HCT116 (cell line): ENCODE data around the gene GOLT1A. TPM values are rescaled to one million over a fixed set of nuclear protein-coding genes. Genes with fewer than 3 reads are reported as not detected.
A peak's percentile ranks its signal among the peaks of the same experiment; 100 is the strongest.

Experiments used
- ATAC-seq: fragments of 200-7000 bp; cut with Tn5 transposase; 2 replicates; pipeline ENCODE4 v1.9.1; 2020; ENCODE audit warnings: mild to moderate bottlenecking, moderate library complexity
- BruUV-seq: library from RNA; stranded (reverse); fragments of 400-500 nt; replicated peaks from 2 replicates; lab custom pipeline; 2021; lab: Mats Ljungman, UMichigan
- CTCF ChIA-PET: fragments of 300-600 bp; sonication (Branson Sonifier 250); formaldehyde crosslinking; loops from one replicate; lab custom pipeline; 2021; ENCODE audit warnings: antibody characterized with exemption; lab: Charles Lee
- POLR2A ChIA-PET: fragments of 300-600, 350-600 bp; sonication (Branson Sonifier 250); formaldehyde crosslinking; loops from one replicate; lab custom pipeline; 2021; ENCODE audit warnings: antibody characterized with exemption; lab: Charles Lee
- RAD21 ChIA-PET, 2 experiments: fragments of 300-600 bp; sonication (Branson Sonifier 250); formaldehyde crosslinking; loops; one replicate each; lab custom pipeline; 2023; ENCODE audit warnings: low total read pairs in 2 of 2; ENCODE audit not compliant: uncharacterized antibody in 2 of 2, unreplicated experiment in 2 of 2, low non-redundant PET in 1 of 2; lab: Charles Lee
- DNase-seq: peaks from one replicate; pipeline ENCODE4 v3.0.0-alpha.2; 2010; ENCODE audit warnings: low read depth, low spot score
- H2AFZ ChIP-seq: fragments of 200-600 bp; shearing (Covaris generic), sonication (generic); 2 replicates; pipeline ENCODE4 v1.6.1; 2017; ENCODE audit warnings: low read depth, mixed run types, mixed read lengths, antibody characterized with exemption, low read length; ENCODE audit not compliant: poor library complexity, severe bottlenecking
- H3K27ac ChIP-seq: 2 replicates; pipeline ENCODE4 v1.5.1; 2012; ENCODE audit warnings: low read depth, low read length
- H3K27me3 ChIP-seq: fragments of 200-600 bp; sonication (generic); 2 replicates; pipeline ENCODE4 v1.6.1; 2016; ENCODE audit warnings: mixed run types, low read length, mixed read lengths; ENCODE audit not compliant: insufficient read depth
- H3K36me3 ChIP-seq, 2 experiments: fragments of 200-500 bp in 1 of 2; fragments of 200-600 bp in 1 of 2; sonication (Bioruptor generic) in 1 of 2; sonication (generic) in 1 of 2; 2 replicates each; pipeline versions ENCODE4 v1.5.1 to v1.6.1; 2014 to 2016; ENCODE audit warnings: low read length in 2 of 2, inconsistent platforms in 1 of 2, mixed read lengths in 1 of 2, mixed run types in 1 of 2; ENCODE audit not compliant: insufficient read depth in 2 of 2, control insufficient read depth in 1 of 2
- H3K4me1 ChIP-seq, 2 experiments: fragments of 200-600 bp in 1 of 2; sonication (generic) in 1 of 2; 2 replicates each; pipeline versions ENCODE4 v1.5.1 to v1.6.1; 2012 to 2017; ENCODE audit warnings: low read length in 2 of 2, inconsistent platforms in 1 of 2, mild to moderate bottlenecking in 1 of 2, mixed read lengths in 1 of 2, mixed run types in 1 of 2, moderate library complexity in 1 of 2; ENCODE audit not compliant: insufficient read depth in 2 of 2, control insufficient read depth in 1 of 2
- H3K4me2 ChIP-seq: fragments of 200-600 bp; sonication (generic); 2 replicates; pipeline ENCODE4 v1.6.1; 2017; ENCODE audit warnings: mixed run types, low read length, mixed read lengths
- H3K4me3 ChIP-seq, 2 experiments: fragments of 200-600 bp in 1 of 2; sonication (generic) in 1 of 2; replicated peaks in 1 of 2; 2 replicates each; pipeline ENCODE4 v1.5.1; 2011 to 2016; ENCODE audit warnings: low read length in 2 of 2, control low read depth in 1 of 2, low read depth in 1 of 2, mild to moderate bottlenecking in 1 of 2, mixed read lengths in 1 of 2, mixed run types in 1 of 2
- H3K79me2 ChIP-seq: fragments of 200-600 bp; sonication (generic); 2 replicates; pipeline ENCODE4 v1.6.1; 2017; ENCODE audit warnings: mild to moderate bottlenecking, mixed run types, low read length, moderate library complexity, mixed read lengths; ENCODE audit not compliant: insufficient read depth
- H3K9ac ChIP-seq: fragments of 200-600 bp; sonication (generic); 2 replicates; pipeline ENCODE4 v1.6.1; 2016; ENCODE audit warnings: low read length, mixed read lengths
- H3K9me2 ChIP-seq: fragments of 200-600 bp; sonication (generic), shearing (Covaris generic); 2 replicates; pipeline ENCODE4 v1.6.1; 2017; ENCODE audit warnings: mixed run types, mild to moderate bottlenecking, moderate library complexity; ENCODE audit not compliant: insufficient read depth
- H3K9me3 ChIP-seq, 2 experiments: fragments of 200-500 bp in 1 of 2; fragments of 200-600 bp in 1 of 2; sonication (Bioruptor generic) in 1 of 2; sonication (generic) in 1 of 2; 2 replicates each; pipeline ENCODE4 v1.6.1; 2014 to 2017; ENCODE audit warnings: low read length in 2 of 2, mixed read lengths in 2 of 2, inconsistent platforms in 1 of 2, low read depth in 1 of 2, mild to moderate bottlenecking in 1 of 2, mixed run types in 1 of 2, moderate library complexity in 1 of 2; ENCODE audit not compliant: control insufficient read depth in 1 of 2, insufficient read depth in 1 of 2
- H4K20me1 ChIP-seq: fragments of 200-600 bp; sonication (generic), shearing (Covaris generic); 2 replicates; pipeline ENCODE4 v1.6.1; 2017; ENCODE audit warnings: mixed run types, mild to moderate bottlenecking, moderate library complexity; ENCODE audit not compliant: insufficient read depth
- CTCF ChIP-seq, 3 experiments: fragments of 200-600 bp in 1 of 3; sonication (generic) in 1 of 3; IDR thresholded peaks in 2 of 3; conservative IDR thresholded peaks in 1 of 3; 2 replicates each; pipeline ENCODE4 v1.5.1; 2012 to 2017; ENCODE audit warnings: low read depth in 2 of 3, low read length in 2 of 3, antibody characterized with exemption in 1 of 3, borderline replicate concordance in 1 of 3, control low read depth in 1 of 3, mild to moderate bottlenecking in 1 of 3, mixed read lengths in 1 of 3, mixed run types in 1 of 3, moderate library complexity in 1 of 3; ENCODE audit not compliant: insufficient read depth in 1 of 3
- EGR1 ChIP-seq: IDR thresholded peaks from 2 replicates; pipeline ENCODE4 v1.6.1; 2012; ENCODE audit warnings: low read depth
- JUND ChIP-seq: IDR thresholded peaks from 2 replicates; pipeline ENCODE4 v1.6.1; 2012
- POLR2A ChIP-seq: IDR thresholded peaks from 2 replicates; pipeline ENCODE4 v1.7.0; 2011; ENCODE audit warnings: borderline replicate concordance; ENCODE audit not compliant: insufficient read depth, insufficient read length; ENCODE audit errors: extremely low read depth
- RAD21 ChIP-seq: IDR thresholded peaks from 2 replicates; pipeline ENCODE4 v1.6.1; 2012; ENCODE audit warnings: low read depth, mild to moderate bottlenecking
- REST ChIP-seq: IDR thresholded peaks from 2 replicates; pipeline ENCODE4 v1.6.1; 2012; ENCODE audit warnings: low read depth
- SP1 ChIP-seq: IDR thresholded peaks from 2 replicates; pipeline ENCODE4 v1.6.1; 2012; ENCODE audit warnings: low read depth
- SRF ChIP-seq: IDR thresholded peaks from 2 replicates; pipeline ENCODE4 v1.6.1; 2012; ENCODE audit warnings: low read depth
- TCF7L2 ChIP-seq: IDR thresholded peaks from 2 replicates; pipeline ENCODE4 v1.7.0; 2011; ENCODE audit warnings: borderline replicate concordance, inconsistent platforms; ENCODE audit not compliant: insufficient read depth, insufficient read length; ENCODE audit errors: extremely low read depth
- ZFX ChIP-seq: fragments of 450-650 bp; IDR thresholded peaks from 2 replicates; pipeline ENCODE4 v1.6.1; 2017
- ZNF274 ChIP-seq: fragments of 200-500 bp; sonication (Bioruptor generic); IDR thresholded peaks from 2 replicates; pipeline ENCODE4 v1.6.1; 2014; ENCODE audit warnings: mild to moderate bottlenecking, low read depth, low read length, inconsistent platforms
- intact Hi-C: fragments of 100-400 bp; cut with micrococcal nuclease; formaldehyde crosslinking; loops from 2 replicates; pipeline ENCODE4 v1.10.0; 2022
- total RNA-seq: library from RNA; stranded (reverse); gene quantifications from one replicate; pipeline ENCODE4 v1.2.1, GENCODE V29; 2021; ENCODE audit not compliant: unreplicated experiment

The GOLT1A gene
- total RNA-seq, 1 experiment from 2014 or later, result 8.0 TPM

GRCh38 chr1:204213668-204214662 is at the start of gene GOLT1A (continued):
- TF ChIP-seq CTCF (IDR thresholded peaks at IDR 0.05 in 2 of 3, conservative IDR thresholded peaks at IDR 0.05 in 1 of 3; ENCODE audit: borderline replicate concordance in 1 of 3, insufficient read depth in 1 of 3, low read depth in 2 of 3, low read length in 2 of 3) (peak; percentile 74 to 87 (median 77)), ZNF274 (no peak), SRF (no peak), TCF7L2 (no peak)

GRCh38 chr1:204263254-204263910 is 49.6 kb upstream of the GOLT1A start:
- ChIA-PET CTCF (no interaction called here), RAD21 (no interaction called here), POLR2A (no interaction called here)
- Histone ChIP-seq H3K9me3 (no peaks in the 10 kb centered on the region), H3K36me3 (no peaks in the 10 kb centered on the region; a peak in 1 of 4 replicates), H3K4me1 (no peaks in the 10 kb centered on the region), H2AFZ (no peak overlapping the region), H3K27ac (no peak overlapping the region), H3K9ac (no peak overlapping the region), H3K4me3 (no peak overlapping the region), H3K9me2 (no peaks in the 10 kb centered on the region), H3K79me2 (no peaks in the 10 kb centered on the region), H4K20me1 (no peaks in the 10 kb centered on the region), H3K4me2 (no peak overlapping the region), H3K27me3 (no peaks in the 10 kb centered on the region)
- BruUV-seq, result no TSS peak
- TF ChIP-seq ZFX (no peak), REST (no peak), POLR2A (no peak), RAD21 (no peak), EGR1 (no peak), SP1 (no peak), JUND (no peak), TCF7L2 (no peak), CTCF (IDR thresholded peaks at IDR 0.05 in 2 of 3, conservative IDR thresholded peaks at IDR 0.05 in 1 of 3; ENCODE audit: borderline replicate concordance in 1 of 3, insufficient read depth in 1 of 3, low read depth in 2 of 3, low read length in 2 of 3) (no peak)
- intact Hi-C loops, result no loop called here
- ATAC-seq (no peak), DNase-seq (no peak)
